Neuronal stem cell (in vitro differentiated cells): ENCODE measurements around the gene GPN2.

Experiments
- DNase-seq: peaks from one replicate; pipeline ENCODE4 v3.0.0-alpha.2; 2013; ENCODE audit warnings: low spot score
- H2AFZ ChIP-seq: one replicate; pipeline ENCODE4 v1.6.1; 2013; ENCODE audit warnings: mild to moderate bottlenecking, low read length, inconsistent platforms
- H2AK5ac ChIP-seq: 2 replicates; pipeline ENCODE4 v1.6.1; 2013; ENCODE audit warnings: low read depth, mild to moderate bottlenecking, inconsistent platforms, low read length, moderate library complexity, mixed read lengths
- H2BK120ac ChIP-seq: 2 replicates; pipeline ENCODE4 v1.6.1; 2013; ENCODE audit warnings: low read depth, mild to moderate bottlenecking, inconsistent platforms, low read length, moderate library complexity, mixed read lengths
- H2BK12ac ChIP-seq: one replicate; pipeline ENCODE4 v1.6.1; 2013; ENCODE audit warnings: low read length, inconsistent platforms
- H2BK15ac ChIP-seq: 2 replicates; pipeline ENCODE4 v1.6.1; 2013; ENCODE audit warnings: mild to moderate bottlenecking, low read length, inconsistent platforms, mixed read lengths
- H2BK5ac ChIP-seq: one replicate; pipeline ENCODE4 v1.6.1; 2013; ENCODE audit warnings: inconsistent platforms, mild to moderate bottlenecking, low read length, moderate library complexity
- H3K14ac ChIP-seq: one replicate; pipeline ENCODE4 v1.6.1; 2013; ENCODE audit warnings: low read length, inconsistent platforms
- H3K18ac ChIP-seq: 2 replicates; pipeline ENCODE4 v1.6.1; 2013; ENCODE audit warnings: low read length, inconsistent platforms
- H3K23ac ChIP-seq: 2 replicates; pipeline ENCODE4 v1.6.1; 2013; ENCODE audit warnings: low read depth, mild to moderate bottlenecking, mixed read lengths, low read length, inconsistent platforms; ENCODE audit not compliant: poor library complexity
- H3K27ac ChIP-seq: replicated peaks from 3 replicates; pipeline ENCODE4 v1.5.1; 2013; ENCODE audit warnings: low read length, inconsistent platforms
- H3K27me3 ChIP-seq, 3 experiments: 2 replicates each; pipeline ENCODE4 v1.6.1; 2013; ENCODE audit warnings: low read length in 3 of 3, mild to moderate bottlenecking in 2 of 3, inconsistent platforms in 1 of 3, low read depth in 1 of 3, mixed read lengths in 1 of 3, moderate library complexity in 1 of 3; ENCODE audit not compliant: control insufficient read depth in 3 of 3, insufficient read depth in 3 of 3
- H3K36me3 ChIP-seq, 2 donors: replicated peaks in 1 of 2; 2 replicates each; pipeline ENCODE4 v1.6.1; 2013; ENCODE audit warnings: low read length in 2 of 2; ENCODE audit not compliant: control insufficient read depth in 2 of 2, insufficient read depth in 2 of 2
- H3K4ac ChIP-seq: 2 replicates; pipeline ENCODE4 v1.6.1; 2013; ENCODE audit warnings: inconsistent platforms, mild to moderate bottlenecking, low read length, moderate library complexity
- H3K4me1 ChIP-seq, 2 donors: 1 replicate in 1 of 2; 2 replicates in 1 of 2; pipeline ENCODE4 v1.6.1; 2013; ENCODE audit warnings: low read length in 2 of 2, low read depth in 1 of 2; ENCODE audit not compliant: control insufficient read depth in 2 of 2, insufficient read depth in 1 of 2
- H3K4me2 ChIP-seq: one replicate; pipeline ENCODE4 v1.6.1; 2013; ENCODE audit warnings: mild to moderate bottlenecking, low read length, inconsistent platforms; ENCODE audit not compliant: insufficient read depth, poor library complexity, severe bottlenecking
- H3K4me3 ChIP-seq, 2 donors: 2 replicates each; pipeline ENCODE4 v1.5.1; 2013; ENCODE audit warnings: low read length in 2 of 2, mild to moderate bottlenecking in 2 of 2, inconsistent platforms in 1 of 2, moderate library complexity in 1 of 2
- H3K79me1 ChIP-seq: one replicate; pipeline ENCODE4 v1.6.1; 2013; ENCODE audit warnings: low read depth, mild to moderate bottlenecking, inconsistent platforms, low read length, moderate library complexity
- H3K9ac ChIP-seq: one replicate; pipeline ENCODE4 v1.6.1; 2013; ENCODE audit warnings: mild to moderate bottlenecking, low read depth, low read length, inconsistent platforms; ENCODE audit not compliant: poor library complexity
- H3K9me3 ChIP-seq, 2 donors: replicated peaks in 1 of 2; 2 replicates each; pipeline versions ENCODE3 to v1.6.1; 2013; ENCODE audit warnings: low read length in 2 of 2, mild to moderate bottlenecking in 2 of 2, inconsistent platforms in 1 of 2, low read depth in 1 of 2, mixed read lengths in 1 of 2, moderate library complexity in 1 of 2; ENCODE audit not compliant: control insufficient read depth in 2 of 2, insufficient read depth in 1 of 2
- H4K8ac ChIP-seq: one replicate; pipeline ENCODE4 v1.6.1; 2013; ENCODE audit warnings: low read depth, mild to moderate bottlenecking, inconsistent platforms, low read length, moderate library complexity
- H4K91ac ChIP-seq: one replicate; pipeline ENCODE4 v1.6.1; 2013; ENCODE audit warnings: low read length, low read depth, mild to moderate bottlenecking, inconsistent platforms; ENCODE audit not compliant: poor library complexity
- WGBS, 2 donors: extraction: QIAGEN DNeasy Blood & Tissue Kit; methylation state at CpG; one replicate each; pipeline ENCODE4 v1.1.7; 2013; ENCODE audit warnings: missing lambda C conversion rate in 2 of 2, mixed read lengths in 1 of 2; ENCODE audit not compliant: insufficient read length in 2 of 2, insufficient replicate concordance in 1 of 2; ENCODE audit errors: extremely low coverage in 2 of 2; 5-methylcytosine and 5-hydroxymethylcytosine counted together

Gene GPN2

DNA sequence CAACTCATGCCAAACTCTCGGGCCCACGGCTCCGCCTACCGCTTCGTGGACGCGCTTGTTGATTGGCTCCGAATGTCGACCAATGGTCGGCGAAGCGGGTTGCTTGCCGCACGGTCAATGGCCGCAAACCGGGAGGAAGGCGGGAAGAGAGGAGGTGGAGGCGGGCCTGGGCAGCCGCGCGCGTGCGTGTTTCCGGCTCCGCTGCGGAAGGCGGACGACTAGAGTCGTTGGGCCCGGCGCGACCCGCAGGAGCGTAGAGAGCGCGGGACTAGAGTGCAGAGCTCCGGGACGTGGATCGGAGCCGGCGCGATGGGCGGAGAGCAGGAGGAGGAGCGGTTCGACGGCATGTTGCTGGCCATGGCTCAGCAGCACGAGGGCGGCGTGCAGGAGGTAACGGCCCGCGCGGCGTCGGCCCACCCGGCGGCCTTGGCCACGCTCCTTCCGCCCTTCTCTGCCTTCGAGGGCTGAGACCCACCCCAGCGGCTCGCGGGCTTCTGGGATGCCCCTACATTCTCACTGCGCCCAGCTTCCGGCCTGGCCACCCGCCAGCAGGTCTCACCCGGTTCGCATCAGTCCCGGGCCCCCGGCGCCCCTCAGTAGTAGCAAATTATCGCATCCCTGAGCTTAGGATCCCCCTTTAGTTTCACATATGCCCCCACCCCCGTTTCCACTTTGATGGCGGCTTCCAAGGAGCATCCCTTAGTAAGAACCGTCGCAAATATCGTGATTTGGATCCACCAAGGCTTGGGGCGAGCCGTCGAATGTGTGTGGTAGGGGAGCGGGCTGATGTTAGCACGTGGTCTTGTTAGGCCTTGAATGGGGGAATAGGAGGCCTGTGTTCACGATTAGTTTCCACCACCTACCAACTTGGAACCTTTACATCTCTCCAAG lies 31.7 kb upstream of the GPN2 start, which contains the start of gene NUDC:
Gene NUDC, plus strand, starts transcription at position 204 of the 891 bp plus-strand sequence. Its CDS starts 106 bp downstream, at position 310.
- no peak within 1 kb of the TSS for H4K91ac ChIP-seq
- H3K18ac ChIP-seq, result peak within 1 kb of the TSS; percentile 61
- H3K79me1 ChIP-seq, result peaks cover 8% of the 10 kb centered on the region
- no CpG with 5 or more reads among the region's 83 CpGs for WGBS, 2 donors
- H3K9ac ChIP-seq, result peak within 1 kb of the TSS; percentile 96
- H3K23ac ChIP-seq, result peak within 1 kb of the TSS; percentile 98
- H3K4ac ChIP-seq, result no peak within 1 kb of the TSS
- peak; percentile 93 for DNase-seq
- no peak within 1 kb of the TSS for H2BK12ac ChIP-seq
- peak within 1 kb of the TSS; percentile 89 for H2AFZ ChIP-seq
- H2BK5ac ChIP-seq, result peak within 1 kb of the TSS; percentile 77
- no peak within 1 kb of the TSS for H3K14ac ChIP-seq
- peaks cover 13 to 35% of the 10 kb centered on the region in 2 donors for H3K36me3 ChIP-seq
- H2BK120ac ChIP-seq, result no peak within 1 kb of the TSS
- peaks cover 7 to 8% of the 10 kb centered on the region in 2 donors for H3K4me1 ChIP-seq
- no peak within 1 kb of the TSS for H4K8ac ChIP-seq
- H3K4me3 ChIP-seq, result peak within 1 kb of the TSS; percentile 91 to 96
- H3K9me3 ChIP-seq, result no peaks in the 10 kb centered on the region
- peak within 1 kb of the TSS; percentile 80 for H3K4me2 ChIP-seq
- H2BK15ac ChIP-seq, result no peak within 1 kb of the TSS
- no peaks in the 10 kb centered on the region for H3K27me3 ChIP-seq
- no peak within 1 kb of the TSS for H2AK5ac ChIP-seq
- no peak within 1 kb of the TSS for H3K27ac ChIP-seq

DNA sequence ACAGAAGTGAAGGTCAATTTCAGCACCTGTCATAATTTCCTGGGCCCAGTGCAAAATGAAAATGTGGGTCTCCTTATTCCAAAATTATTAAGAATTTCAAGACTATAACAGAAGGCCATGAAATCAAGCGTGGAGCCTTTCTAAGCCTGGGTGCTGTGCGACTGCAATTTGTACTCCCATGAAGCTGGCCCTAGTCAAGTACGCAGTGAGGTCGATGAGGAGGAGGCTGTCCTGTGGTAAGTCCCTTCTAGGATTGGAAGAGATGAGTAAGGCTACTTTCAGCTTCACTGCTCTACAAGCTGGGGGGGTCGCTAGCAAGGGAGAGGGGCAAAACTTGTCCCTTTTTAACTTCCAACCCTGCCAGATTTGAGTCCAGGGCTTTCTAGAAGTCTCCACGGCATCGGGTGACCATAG lies 31.1 kb upstream of the GPN2 start:
- Histone ChIP-seq H3K4me1 (peaks cover 7 to 8% of the 10 kb centered on the region in 2 donors), H2BK5ac (no peak overlapping the region), H4K8ac (no peak overlapping the region), H3K36me3 (peaks cover 13 to 29% of the 10 kb centered on the region in 2 donors), H3K4me2 (peak overlapping the region; percentile 65), H3K9me3 (no peaks in the 10 kb centered on the region), H2AK5ac (no peak overlapping the region), H3K14ac (no peak overlapping the region), H3K4me3 (peak overlapping the region; percentile 65 to 91), H3K9ac (no peak overlapping the region), H3K27ac (no peak overlapping the region), H2BK120ac (no peak overlapping the region), H3K18ac (peak overlapping the region; percentile 15), H3K23ac (peak overlapping the region; percentile 98), H2BK12ac (no peak overlapping the region), H3K27me3 (no peaks in the 10 kb centered on the region), H4K91ac (no peak overlapping the region), H3K4ac (no peak overlapping the region), H2BK15ac (no peak overlapping the region), H3K79me1 (peaks cover 8% of the 10 kb centered on the region), H2AFZ (peak overlapping the region; percentile 78)
- WGBS, 2 donors, result no CpG with 5 or more reads among the region's 7 CpGs
- no peak for DNase-seq

DNA sequence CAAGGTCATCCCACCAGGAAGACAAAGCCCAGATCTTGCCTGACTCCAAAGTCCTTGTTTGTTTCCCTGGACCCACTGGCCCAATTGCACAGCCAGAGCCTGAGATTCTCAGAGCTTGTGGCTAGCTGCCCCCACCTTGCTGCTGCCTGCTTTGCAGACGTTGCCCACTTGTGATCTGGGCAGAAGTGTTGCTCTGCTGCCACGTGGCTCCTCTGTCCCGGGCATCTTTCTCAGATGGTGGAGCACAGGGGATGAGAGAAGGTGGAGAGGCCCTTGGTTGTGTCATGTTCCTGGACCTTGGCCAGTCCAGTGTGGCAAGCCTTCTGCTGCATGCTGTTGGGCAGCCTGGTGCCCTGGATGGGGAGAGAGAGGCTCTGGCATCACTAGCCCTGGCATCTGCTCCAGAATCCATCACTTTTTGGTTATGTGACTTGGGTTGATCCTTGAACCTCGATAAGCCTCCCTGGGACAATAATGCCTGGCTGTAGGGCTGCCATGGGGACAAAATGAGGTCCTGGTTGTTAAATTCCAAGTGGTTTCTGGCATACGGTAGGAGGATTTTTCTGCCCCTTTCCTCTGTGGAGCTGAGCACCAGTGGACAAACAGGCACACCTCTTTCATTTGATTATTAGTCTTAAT lies 25.2 kb upstream of the GPN2 start:
- Histone ChIP-seq H2BK15ac (peak overlapping the region; percentile 3), H3K4me1 (peaks cover 0 to 4% of the 10 kb centered on the region in 2 donors), H2BK120ac (no peak overlapping the region), H3K4ac (no peak overlapping the region), H3K9ac (no peak overlapping the region), H4K8ac (no peak overlapping the region), H3K79me1 (no peaks in the 10 kb centered on the region), H3K18ac (no peak overlapping the region), H2AFZ (no peak overlapping the region), H3K27ac (no peak overlapping the region), H3K9me3 (no peaks in the 10 kb centered on the region), H2AK5ac (peak overlapping the region; percentile 79), H3K36me3 (no peaks in the 10 kb centered on the region), H3K27me3 (peaks cover 0 to 21% (median 2%) of the 10 kb centered on the region in 3 experiments), H3K14ac (no peak overlapping the region), H3K4me3 (no peak overlapping the region), H3K4me2 (no peak overlapping the region), H2BK5ac (no peak overlapping the region), H3K23ac (no peak overlapping the region), H4K91ac (no peak overlapping the region), H2BK12ac (no peak overlapping the region)
- no peak for DNase-seq
- WGBS, 2 donors, result no CpG with 5 or more reads among the region's 5 CpGs
